HG02759 (cell line): ENCODE measurements around the gene MYRIP.

Experiments
- ATAC-seq: cut with Tn5 transposase; IDR thresholded peaks from one replicate; pipeline ENCODE4 v1.9.1; 2021; ENCODE audit warnings: mild to moderate bottlenecking, moderate library complexity; ENCODE audit not compliant: unreplicated experiment

The MYRIP gene

DNA sequence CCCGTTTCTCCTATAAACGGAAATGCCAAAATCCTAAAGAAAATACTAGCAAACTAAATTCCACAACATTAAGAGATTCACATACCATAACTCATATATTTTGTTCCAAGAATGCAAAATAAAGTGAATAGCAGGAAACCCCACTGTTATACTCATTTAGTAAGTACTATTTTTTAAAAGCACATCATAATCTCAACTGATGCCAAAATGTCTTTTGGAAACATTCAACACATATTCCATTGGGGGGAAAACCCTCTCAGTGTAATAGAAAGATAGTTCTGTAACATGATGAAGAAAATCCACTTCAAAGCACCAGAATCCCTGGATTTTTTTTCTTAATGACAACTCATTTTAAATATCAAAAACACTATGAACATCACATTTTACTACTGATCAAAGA lies 407.1 kb downstream of the MYRIP start:
- ATAC-seq: no peak

DNA sequence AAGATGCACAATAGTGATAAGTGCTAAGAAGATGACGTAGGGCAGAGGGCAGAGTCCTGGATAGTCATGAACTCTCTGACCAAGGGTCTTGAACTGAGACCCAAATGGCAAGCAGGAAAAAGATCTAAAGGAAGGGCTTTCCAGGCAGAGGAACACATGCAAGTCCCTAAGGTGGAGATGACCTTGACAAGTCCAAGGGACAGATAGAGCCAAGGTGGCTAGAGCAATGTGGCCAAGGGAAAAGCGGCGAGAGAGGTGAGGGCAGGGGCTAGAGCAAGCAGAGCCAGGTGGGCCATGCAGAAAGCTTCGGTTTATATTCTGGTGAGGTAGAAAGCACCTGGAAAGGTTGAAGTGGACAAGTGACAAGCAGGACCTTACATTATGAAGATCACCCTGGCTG lies 414.4 kb downstream of the MYRIP start:
- no peak for ATAC-seq

DNA sequence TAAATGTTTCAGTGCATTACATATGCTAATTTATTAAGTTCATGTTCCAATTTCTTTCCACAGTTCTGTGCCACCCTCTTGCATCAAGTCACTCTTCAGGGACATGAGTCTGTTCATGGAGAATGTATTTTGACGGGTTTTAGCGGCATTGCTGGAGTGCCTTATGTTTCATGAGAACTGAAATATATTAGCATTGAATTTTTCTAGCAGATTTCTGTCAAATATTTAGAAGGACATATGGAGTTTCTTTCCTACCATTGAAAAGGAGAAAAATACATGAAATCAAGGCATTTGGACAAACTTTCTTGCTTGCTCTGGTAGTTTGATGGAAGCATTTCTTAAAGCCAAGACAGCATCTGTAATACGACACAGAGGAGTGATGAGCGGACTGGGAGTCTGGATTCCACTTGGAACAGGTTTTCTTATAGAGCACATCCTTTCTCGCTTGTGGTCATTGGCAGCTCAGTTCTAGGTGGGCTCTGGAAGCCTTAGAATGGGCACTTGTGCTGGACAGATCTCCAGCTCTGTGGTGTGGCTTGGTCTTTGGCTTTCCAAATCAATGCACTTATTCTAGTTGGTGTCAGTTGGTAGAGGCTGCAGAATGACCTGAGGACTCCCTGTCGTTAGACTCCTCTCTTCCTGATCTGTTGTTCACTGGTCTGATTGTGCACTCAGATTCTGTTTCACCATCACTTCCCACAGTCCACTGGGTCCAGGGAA lies 415.5 kb downstream of the MYRIP start:
- no peak for ATAC-seq

DNA sequence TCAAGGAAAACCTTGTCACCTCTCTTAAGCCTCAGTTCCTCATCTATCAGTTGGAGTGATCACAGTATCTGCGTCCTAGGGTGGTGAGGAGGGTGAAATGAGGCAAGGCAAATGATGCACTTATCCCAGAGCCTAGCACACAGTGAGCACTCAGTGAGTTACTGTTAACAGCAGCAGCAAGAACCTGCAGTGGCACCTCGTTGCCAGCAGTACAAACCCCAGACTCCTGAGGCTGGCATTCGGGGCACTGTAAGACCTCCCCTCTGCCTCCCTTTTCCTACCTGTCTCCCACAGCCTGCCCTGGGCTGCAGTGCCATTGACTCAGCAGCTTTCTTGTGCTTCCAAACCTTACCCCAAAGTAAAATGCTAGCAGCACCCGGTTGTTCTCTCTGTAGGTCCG lies 417.2 kb downstream of the MYRIP start:
- no peak for ATAC-seq

DNA sequence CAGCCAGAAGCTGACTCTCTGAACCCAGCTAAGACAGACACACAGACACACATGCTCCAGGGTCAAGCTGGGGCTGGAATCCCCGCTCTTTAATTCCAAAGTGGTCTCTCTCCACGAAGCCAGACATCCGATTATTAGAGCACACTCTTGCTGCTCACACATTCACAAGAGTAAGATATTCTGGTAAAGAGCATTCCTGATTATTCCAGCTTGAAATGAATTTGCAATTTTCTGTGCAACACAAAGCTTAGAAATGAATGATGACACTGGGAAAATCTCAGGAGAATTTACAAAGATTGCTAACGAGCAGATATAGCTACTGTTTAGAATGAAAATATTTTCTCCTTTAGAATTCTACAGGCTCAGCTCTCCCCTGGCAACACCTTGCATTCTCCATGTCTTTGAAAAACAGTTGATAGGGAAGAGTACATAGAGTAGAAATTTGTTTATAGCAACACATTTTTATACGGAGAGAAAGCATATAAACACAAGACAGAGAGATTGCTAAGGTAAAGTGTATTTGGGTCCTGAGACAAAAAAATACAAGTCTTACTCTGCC lies 419.5 kb downstream of the MYRIP start:
- ATAC-seq: no peak

DNA sequence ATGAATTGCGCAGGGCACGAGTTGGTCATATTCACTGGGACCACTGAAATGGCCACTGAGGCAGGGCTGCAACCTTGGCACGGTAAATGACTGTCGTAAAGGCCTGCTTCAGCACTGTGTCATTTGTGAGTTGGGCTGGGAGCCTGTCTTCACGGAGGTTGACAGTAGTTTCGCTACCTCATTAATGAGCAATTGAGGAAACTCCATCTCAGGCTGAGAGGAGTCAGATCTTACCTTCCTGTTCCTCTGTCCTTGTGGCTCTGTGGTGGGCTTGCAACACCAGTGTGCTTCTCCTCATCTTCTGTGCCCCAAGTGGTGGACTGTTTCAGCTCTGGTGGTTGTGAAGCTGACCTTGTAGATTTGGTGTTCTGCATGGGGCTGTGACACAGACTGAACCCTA lies 420.0 kb downstream of the MYRIP start:
- ATAC-seq: peak; percentile 56

DNA sequence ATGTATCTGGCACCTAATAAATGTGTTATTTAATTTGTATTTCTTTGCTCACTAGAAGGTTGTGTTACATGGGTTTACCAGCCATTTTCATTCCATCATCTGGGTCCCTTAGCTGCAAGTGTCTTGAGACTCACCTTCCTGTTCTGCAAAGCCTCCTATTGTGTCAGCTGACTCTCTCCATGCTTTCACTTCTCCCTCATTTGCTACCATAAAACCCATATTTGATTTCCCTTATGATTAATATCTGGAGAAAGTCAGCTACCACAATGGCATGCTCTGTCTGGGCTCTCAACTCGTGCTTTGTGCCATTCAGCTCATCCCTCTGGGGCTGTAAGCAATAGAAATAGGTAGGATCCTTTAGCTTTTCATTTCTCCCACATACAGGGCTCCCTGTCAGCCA lies 420.6 kb downstream of the MYRIP start:
- no peak for ATAC-seq

DNA sequence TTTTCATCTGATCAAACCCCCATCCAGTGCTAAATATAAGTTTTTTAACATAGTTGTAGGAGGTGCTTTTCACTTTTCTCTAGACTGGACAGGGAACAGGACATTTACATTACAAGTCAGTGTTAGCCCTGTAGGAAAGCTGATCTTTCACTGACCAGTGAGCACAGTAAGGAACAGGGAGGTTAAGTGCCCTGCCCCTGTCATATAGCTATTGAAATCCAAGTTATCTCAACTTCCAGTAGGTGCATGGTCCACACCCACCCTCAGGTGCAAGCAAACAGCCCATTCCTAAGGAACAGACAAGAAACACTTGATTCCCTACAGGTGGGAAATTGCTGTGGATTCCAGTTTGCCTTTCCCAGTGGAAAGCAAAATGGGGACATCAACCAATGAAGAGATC lies 421.0 kb downstream of the MYRIP start:
- no peak for ATAC-seq

DNA sequence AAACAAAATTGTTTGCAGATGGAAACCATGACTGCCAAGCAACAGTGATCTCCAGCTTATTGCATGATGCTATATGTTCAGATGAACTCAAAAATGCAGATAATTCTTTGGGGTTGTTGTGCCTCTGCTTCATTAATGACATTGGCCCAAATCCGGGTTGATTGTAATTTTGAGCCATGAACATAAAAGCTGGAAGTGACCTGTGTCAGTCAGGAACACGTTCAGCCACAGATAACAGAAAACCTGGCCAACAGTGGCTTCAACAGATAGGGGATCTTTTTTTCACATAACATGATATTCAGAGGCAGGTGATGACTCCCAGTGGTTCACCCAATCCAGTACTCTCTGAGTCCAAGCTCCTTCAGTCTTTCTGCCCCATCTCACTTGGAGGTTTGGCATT lies 423.2 kb downstream of the MYRIP start:
- ATAC-seq: no peak

DNA sequence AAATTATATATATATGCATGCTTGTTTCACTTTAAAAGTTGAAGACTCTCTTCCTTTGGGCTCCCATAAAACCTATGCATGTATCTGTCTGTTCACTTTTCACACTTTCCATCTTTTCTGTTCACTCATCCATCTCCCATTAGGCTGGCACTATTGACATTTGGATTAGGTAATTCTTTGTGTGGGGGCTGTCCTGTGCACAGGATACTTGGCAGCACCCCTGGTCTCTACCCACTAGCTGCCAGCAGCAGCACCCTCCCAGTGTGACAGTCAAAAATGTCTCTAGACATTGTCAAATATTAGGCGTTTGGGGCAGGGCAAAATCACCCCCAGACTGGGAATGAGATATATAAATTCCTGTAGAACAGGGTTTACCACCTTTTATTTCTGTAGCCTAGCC lies 427.8 kb downstream of the MYRIP start:
- no peak for ATAC-seq

DNA sequence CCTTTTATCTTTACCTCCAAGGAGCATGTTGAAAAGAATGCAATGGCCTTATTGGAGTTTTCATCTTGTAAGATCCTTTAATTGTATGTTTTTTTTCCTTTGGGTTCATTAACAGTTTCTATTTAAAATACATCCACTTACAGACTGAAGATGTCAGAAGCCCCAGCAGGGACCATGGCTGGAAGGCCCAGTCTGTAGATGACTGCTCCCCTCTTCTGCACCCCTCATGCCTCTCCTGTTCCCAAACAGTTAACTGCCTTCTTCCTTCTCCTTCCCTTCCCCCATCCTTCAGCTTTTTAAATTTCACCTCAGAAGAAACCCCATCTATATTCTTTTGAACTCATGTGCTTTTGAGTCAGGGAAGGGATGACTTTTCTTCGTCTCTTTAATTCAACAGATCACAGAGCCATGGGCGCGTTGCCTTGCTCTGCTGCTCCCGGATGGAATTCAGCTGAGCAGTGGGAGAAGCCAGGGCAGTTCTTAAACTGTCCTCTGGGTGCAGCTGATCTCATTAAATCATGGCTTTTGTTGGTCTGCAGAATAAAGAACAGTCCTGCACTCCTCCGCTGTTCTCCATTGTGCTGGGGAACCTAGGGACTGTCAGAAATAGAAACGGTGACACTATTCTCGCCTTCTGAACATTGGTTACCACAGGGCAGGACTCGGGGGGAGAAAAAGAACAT lies 428.6 kb downstream of the MYRIP start:
- ATAC-seq: no peak

DNA sequence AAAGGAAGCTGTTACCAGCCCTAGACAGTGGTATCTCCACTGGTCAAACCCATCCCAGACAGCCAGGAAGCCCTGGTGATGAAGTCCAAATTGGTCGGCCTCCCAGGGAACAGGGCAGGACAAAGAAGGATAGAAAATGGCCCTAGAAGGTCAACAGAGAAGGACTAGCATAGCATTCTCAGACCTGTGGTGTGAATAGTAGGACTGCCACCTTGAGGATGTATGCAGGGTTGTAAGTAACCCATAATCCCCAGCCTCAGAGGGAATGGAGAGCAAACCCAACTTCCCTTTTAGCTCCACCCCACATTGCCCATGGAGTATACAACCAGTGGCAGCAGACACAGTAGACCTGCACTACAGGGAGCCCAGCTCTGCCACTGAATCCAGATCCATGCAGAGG lies 431.5 kb downstream of the MYRIP start:
- no peak for ATAC-seq

DNA sequence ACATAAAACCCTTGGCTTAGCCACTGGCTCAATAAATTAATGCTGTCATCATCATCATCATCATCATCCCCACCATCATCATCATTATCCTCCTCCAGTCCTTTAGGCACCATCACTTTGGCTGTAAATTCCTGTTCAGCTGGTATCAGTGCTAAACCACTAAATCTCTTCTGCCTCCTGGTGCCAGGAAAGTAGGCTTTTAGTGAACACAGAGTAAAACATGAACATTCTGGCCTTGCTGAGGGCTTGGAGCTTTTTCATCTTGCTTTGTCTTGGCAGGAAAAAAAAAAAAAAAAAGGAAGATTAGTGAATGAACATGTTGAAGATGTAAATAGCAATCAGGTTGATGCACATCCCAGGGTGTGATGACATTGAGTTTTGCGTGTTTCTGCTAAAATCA lies 432.8 kb downstream of the MYRIP start:
- no peak for ATAC-seq

DNA sequence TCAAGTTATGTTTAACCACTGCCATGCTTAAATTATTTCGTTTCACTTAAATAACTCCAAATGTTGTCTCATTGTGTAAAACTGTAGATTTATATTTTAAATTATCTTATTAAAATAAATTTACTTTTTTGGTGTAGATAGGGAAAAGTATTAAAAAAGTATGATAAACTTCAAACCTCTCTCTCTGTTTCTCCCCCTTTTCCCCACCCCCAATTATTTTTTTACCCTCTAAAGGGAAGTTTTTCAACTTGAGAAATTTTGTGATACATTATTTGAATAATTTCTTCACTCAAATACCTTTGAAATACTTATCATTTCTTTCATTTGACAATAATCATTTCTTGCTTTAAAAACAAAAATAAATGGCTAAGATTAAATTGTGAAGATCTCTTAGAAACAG lies 433.2 kb downstream of the MYRIP start:
- no peak for ATAC-seq

DNA sequence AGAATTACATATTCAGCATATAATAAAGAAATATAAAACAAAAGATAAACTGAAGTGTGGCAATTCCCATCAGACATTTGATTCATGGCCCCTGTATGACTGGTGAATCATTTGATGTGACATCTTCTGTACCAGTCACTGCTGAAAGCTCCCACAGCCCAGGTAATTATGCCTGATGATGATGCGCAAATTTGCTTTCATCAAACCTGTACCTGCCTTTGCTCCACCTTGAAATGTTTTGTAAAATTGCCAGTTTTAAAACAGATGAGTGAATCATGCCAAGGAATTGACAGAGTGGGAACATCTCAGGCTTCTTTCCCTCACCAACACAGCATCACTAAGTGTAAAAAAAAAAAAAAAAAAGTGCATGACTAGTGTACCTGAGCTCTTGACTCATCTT lies 433.6 kb downstream of the MYRIP start:
- ATAC-seq: no peak

DNA sequence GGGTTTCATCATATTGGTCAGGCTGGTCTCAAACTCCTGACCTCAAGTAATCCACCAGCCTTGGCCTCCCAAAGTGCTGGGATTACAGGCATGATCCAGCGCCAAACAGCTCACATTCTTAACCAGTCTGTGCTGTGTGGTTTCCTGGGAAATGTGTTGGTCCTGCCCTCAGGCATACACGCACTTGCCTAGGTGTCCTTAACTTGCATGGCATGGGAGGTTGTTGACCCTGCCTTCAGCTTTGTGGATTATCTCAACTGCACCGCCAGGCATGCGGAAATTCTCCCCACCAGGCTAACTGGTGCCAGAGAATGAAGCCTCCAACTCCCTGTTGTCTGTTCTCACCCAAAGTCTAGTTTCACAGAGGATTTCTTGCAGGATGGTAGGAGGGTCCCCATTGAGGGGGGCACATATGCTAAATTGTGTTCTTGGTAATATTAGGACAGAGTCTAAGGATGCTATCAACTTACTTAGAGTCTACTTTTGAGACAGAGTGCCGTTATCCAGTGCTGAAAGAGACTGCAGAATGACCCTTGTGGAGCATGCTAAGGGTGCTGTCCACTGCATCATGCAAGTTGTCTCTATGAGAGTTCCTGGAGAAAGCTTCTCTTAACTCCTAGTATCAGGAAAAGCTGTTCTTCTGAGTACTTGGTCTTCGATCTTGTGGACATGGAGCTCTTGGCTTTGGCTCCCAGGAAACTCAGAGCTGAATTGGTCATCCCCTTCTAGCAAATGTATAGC lies 438.5 kb downstream of the MYRIP start:
- ATAC-seq: no peak

DNA sequence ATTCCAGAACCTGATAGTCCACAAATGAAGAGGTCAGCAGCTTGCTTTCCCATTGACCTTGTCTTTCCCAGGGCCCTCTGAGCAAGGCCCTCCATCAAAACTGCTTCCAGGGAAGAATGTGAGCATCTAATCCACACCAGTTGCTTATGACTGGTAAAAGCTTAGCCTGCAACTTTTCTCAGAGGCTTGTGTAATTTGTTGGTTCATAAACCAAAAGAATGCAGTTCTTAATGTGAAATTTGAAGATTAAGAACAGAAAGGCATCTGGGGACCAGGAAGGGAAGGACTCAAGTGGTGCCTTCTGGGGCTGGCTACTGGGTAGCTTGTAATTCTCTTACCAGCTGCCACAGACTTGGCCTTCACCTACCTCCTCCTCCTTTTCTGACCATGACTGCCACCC lies 439.2 kb downstream of the MYRIP start:
- ATAC-seq: no peak

DNA sequence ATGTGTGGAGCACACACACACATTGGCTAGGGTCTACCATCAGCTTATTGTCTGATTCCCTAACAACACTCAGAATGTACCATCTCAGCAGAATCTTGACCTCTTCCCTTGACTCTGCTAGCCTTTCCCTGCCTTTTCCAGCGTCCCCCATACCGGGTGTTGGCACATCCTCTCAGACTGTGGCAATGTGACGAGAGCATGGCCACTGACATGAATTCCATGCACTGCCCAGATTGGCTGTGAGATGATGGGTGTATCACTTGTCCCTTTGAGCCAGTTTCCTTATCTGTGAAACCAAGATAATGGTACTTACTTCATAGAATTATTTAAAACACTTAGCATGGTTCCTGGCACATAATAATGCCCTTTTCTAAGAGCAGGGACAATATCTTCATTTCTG lies 439.8 kb downstream of the MYRIP start:
- no peak for ATAC-seq

DNA sequence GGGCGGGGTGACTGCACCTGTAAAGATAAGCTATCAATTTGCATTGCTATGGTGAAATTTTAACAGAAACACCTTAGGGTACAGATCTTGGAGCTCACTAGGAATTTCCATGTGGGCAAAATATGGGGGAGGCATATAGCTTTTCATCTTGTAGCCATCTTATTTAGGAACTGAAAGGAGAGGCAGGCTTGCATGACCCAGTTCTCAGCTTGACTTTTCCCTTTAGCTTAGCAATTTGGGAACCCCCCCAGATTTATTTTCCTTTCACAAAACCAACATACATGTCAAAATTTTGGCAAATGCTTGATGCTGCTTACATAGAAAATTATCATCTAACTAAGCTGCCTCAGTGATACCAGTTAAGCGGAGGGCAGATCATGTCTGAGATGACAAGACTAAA lies 445.1 kb downstream of the MYRIP start:
- ATAC-seq: no peak

DNA sequence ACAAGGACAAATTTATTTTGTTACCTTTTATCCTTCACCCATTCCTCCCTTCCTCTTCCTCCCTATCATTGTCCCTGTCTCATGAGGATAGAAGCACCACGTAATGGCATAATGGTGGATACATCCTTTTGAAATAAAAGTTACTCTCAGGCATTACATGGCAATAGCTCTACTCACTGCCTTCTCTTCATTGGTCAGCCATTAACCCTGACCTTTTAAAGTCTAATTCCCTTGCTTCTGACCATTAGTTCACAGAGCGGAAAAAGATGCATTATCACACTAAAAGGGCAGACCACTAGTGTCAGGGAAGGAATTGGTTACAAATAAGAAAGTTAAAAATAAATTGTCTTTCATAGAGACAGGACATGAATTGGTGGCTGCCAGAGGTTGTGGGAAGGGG lies 445.5 kb downstream of the MYRIP start:
- no peak for ATAC-seq

DNA sequence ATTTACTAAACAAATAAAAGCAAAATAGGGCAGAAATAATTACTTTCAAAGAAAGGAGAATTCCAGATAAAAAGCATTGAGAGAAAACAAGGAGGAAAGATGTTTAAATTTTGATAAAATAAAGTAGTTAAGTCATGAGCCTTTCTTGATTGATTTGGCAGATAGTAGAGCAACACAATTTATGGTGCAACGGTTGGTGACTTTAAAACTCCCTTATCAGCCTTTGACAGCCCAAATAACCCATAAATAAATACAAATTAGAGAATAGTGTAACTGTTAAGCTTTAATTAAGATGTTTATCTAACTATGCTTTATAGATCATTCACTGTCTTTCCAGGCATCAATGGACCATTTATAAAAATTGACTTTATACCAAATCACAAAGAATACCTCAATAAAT lies 446.1 kb downstream of the MYRIP start:
- ATAC-seq: no peak

DNA sequence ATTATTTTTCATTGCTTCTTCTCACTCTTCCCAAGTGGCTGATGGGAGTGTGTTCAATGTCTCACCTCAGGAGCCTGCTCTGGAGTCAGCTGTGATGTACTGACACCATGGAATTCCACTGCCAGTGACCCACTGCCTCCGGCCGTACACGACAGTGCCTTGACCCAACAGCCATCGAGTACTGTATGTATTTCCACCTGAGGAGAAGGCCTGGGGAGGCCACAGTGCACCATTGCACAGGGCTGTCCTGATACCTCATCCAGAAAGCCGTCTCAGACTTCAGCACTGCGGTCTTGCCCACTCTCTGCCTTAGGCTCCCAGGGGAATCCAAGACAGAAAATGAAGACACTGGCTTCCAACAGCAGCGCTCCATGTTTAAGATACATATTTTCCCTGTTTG lies 448.7 kb downstream of the MYRIP start:
- no peak for ATAC-seq
